GM18517 (cell line): ENCODE measurements around the gene NSUN2.

Experiments used
- ATAC-seq: cut with Tn5 transposase; IDR thresholded peaks from one replicate; pipeline ENCODE4 v1.9.1; 2021; ENCODE audit warnings: mild to moderate bottlenecking, moderate library complexity; ENCODE audit not compliant: unreplicated experiment

NSUN2 gene

DNA sequence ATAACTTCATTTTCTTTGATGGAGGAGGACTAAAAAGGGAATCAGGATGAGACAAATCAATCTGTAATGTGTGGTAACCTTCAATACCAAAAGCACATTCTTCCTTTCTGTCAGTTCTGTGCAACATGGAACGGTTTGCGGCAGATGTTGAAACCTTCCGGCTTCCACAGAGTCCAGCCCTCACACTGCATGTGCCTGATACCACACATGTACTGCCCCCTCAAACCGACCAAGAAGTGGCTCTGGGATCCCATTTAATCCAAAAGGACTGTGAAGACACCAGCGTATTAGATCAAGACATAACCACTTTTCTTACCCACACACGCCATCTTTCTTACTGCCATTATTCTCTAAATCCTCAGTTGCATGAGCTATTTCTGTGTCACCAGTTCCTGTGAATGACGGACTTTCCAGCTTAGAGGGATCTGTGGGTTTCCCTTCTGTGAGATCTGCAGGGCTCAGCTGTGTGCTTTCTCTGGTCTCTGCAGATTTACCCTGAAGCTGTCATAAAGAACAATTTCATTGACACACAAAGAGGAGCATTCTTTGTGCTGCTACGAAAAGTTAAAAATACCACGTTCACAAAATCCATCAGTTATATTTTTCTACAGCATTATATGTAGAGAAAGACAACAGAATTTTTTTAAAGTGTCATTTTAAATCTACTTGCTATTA lies 25.8 kb downstream of the NSUN2 start:
- no peak for ATAC-seq

DNA sequence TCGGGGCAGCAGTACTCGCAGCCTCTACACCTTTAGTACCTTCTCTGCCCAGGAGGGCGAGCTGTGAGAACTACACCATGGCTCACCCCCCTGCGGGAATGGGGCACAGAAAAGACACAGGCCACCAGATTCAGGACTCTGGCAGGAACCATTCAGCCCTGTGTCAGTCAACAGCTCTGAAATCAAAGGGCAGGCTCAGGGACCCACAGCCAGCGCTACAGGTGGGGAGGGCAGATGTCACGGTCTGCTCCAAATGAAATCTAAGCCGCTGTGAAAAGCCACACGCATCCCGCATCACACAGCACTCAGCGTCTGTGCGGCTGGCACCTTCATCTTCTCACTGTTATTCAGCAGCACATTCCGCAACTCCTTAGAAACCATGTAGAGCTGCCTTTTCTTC lies 27.9 kb downstream of the NSUN2 start:
- ATAC-seq: no peak

DNA sequence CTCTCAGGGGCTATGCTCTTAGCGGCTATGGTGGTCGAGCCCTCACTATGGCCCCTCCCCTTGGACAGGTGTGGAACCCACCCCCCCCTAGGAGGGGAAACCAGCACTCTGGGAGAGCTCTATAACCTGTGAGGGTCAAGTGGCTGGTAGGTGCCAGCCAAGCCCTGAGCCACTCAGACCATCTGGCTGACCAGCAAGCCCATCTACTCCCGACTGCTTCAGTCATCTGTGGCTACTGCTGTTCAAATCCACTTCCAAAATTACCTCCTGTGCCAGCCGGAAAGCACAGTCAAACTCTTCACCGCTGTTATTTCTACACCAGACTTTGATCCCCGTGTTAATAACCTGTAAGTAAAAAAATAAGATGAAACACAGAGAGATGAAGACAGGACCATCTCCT lies 28.5 kb downstream of the NSUN2 start:
- ATAC-seq: no peak

GRCh38 chr5:6603643-6604042 lies 29.2 kb downstream of the NSUN2 start:
- ATAC-seq: no peak

- no peak for ATAC-seq
These were observed 30.4 kb downstream of the NSUN2 start for GRCh38 chr5:6602441-6602840.

GRCh38 chr5:6601816-6602215 lies 31.0 kb downstream of the NSUN2 start:
- no peak for ATAC-seq

DNA sequence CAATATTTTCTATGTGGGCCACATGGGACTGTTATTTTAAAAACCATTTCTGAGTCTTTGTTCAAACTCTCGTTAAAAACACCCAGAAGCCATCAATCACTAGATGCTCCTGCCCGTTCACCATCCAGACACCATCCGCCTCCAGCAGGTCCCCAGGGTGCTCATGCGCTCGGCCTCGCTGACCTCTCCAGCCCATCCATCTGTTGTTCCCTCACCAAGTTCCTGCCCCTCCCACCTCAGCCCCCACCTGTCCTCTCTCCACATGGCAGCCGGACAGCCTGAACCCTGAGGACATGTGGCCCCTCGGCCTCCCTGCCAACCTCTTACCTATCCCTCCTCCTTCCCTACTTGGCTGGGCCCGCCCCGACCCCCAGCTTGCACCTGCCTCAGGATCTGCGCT lies 31.6 kb downstream of the NSUN2 start:
- no peak for ATAC-seq

DNA sequence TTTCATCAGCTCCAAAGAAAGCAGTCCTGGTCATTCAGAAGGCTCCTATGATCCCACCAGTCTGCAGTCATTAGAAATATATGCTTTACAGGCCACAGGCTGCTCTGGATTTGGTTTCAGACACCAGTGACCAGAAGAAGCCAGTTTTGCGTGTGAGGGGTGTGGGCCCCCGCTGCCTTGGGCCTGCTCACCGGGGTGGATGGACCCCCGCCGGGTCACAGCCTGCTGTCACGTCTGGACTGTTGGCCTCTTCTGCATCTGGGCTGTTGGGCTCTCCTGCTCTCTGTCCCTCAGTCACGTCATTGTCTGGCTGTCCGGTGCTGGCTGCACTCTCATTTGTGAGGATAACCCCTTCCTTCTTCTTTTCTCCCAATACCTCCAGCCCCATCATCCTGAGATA lies 33.1 kb downstream of the NSUN2 start:
- ATAC-seq: no peak

- ATAC-seq: no peak
These were observed 34.4 kb downstream of the NSUN2 start for GRCh38 chr5:6598351-6598900.

GRCh38 chr5:6597557-6597956 lies 35.3 kb downstream of the NSUN2 start:
- ATAC-seq: no peak

GRCh38 chr5:6596388-6596787 lies 36.5 kb downstream of the NSUN2 start:
- ATAC-seq: no peak

DNA sequence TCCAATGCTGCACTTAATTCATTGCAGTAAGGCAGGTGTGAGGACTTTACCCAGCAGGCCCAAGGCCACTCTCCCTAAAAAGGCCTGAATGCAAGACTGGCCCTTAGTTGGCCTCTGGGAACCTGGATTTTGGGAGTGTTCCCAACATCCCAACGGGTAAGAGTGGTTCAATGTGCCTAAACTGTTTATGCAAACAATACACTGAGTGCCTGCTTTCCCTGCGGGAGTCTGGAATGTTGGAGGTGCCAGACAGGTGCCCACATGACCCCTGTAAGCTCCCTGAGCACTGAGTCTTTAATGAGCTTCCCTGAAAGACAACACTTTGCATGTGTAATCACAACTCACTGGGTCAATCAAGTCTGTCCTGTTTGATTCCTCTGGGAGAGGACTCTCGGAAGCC lies 37.4 kb downstream of the NSUN2 start:
- no peak for ATAC-seq

- ATAC-seq: no peak
These were observed 38.8 kb downstream of the NSUN2 start for GRCh38 chr5:6594066-6594465.

DNA sequence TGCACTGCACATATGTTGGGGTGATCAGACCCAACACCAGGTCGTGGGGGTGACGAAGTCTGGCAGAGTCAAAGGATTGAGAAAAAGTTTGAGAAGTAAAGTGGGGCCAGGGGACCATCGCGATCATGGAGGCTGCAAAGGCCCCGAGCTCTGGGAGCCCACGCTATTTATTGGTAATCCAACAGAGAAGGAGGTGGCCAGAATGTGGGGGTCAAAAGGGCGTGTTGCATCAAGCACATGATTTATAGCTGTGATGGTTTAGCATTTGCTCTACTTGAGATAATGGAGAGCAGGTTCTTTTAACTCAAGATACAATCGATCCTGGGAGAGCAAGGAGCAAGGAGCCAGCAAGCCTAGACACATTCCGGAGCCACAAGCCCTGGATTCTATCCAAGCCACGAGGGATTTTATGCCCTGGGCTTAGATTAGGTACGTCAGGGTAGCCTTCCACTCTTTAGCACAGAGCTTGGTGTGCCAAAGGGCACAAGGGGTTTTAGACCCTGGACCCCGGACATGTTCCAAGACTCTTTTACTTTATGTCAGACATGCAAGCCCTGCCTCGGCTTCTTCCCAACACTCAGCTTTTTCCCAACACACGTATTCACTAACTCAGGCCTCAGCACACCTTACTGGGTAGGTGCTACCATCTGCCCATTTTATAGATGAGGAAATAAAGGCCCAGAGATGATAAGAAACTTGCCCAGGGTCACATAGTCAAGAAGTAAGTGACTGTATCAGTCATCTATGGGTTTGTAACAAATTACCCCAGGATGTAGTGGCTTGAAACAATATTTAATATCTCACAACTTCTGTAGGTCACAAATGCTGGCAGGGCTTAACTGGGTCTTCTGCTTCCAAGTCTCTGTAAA lies 39.5 kb downstream of the NSUN2 start:
- no peak for ATAC-seq

DNA sequence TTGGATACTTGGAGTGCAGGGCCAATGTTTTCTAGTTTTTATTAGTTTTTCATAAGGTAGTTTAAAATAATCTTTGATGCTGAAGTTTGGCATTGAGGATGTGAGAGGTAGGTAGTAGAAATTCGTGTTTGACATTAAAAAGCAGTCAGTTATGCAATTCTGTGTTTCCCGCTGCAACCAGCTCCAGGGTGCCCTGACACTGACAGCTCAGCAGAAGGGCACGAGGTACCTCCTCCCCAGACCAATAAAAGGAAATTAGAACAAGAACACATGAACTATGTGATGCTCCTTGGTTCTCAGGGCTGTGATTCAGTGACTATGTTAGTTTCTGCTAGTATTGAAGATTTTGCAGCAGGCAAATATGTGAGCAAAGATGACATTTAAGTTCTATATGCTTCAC lies 40.2 kb downstream of the NSUN2 start:
- no peak for ATAC-seq

DNA sequence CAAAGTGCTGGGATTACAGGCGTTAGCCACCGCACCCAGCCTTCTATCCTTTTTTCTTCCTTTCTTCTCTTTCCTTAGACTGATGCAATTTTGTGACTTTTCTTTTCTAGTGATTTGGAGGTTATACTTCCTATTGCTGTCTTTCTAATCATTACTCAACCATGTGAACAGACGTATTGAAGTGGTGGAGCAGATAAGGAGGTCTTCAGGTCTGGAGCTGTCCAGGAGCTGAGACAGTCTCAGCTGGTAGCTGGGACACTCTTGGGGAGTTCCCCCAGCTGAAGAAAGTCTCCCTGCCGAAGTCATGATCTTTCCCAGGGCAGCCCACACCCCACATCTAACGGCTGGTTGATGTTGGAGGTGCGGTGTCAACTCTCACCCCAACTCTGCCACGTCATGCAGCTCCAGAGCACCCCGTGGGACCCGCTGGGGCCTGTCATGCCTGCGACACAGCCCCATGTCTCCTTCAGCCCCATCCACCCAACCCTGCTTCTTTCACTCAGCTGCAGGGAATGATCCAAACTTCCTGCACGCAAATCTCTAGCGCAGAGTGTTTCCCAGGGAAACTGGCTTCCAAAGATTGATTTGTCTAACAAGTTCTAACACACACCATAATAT lies 41.1 kb downstream of the NSUN2 start:
- no peak for ATAC-seq

DNA sequence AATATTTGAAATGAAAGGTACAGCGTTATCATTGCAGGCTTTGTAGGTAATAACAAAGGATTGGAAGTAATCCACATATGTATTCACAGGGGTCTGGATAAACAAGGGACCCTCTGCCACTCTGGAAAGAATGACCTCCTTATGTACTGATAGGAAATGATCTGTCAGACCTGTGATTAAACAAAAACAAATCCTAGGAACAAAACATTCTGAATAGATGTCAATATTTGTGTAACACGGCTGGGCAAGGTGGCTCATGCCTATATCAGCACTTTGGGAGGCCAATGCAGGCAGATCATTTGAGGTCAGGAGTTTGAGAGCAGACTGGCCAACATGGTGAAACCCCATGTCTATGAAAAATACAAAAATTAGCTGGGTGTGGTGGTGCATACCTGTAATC lies 42.3 kb downstream of the NSUN2 start:
- ATAC-seq: no peak

DNA sequence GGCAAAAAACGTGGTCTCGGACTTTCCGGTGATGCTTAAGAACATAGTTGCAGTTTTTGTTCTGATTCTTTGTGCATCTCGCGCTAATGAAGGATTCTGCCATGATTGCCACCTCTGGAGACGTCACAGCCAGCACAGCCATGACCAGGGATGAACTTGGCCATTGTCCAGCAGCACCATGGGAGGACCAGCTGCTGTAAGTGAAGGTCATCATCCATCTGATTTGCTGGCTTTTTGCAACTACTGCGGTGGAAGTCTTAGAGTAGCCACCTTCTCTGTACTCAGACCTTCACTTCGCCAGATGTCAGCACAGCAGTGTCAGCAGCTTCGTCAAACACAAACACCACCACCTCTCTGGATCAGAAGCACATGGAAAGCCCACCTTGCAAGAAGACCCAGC lies 45.7 kb downstream of the NSUN2 start:
- ATAC-seq: no peak

- ATAC-seq: no peak
These were observed 46.2 kb downstream of the NSUN2 start for GRCh38 chr5:6586647-6587042.

GRCh38 chr5:6585939-6586646 lies 46.8 kb downstream of the NSUN2 start:
- no peak for ATAC-seq

- no peak for ATAC-seq
These were observed 47.7 kb downstream of the NSUN2 start for GRCh38 chr5:6585168-6585567.
